ENCODE measurements around the gene EIPR1.

- TF ChIP-seq EZH2 (IDR thresholded peaks at IDR 0.05): no peak
- no peak for TF ChIP-seq POLR2AphosphoS5 (IDR thresholded peaks at IDR 0.05; ENCODE audit: borderline replicate concordance, low read depth, low read length)
- no peak for TF ChIP-seq FOXP2 (optimal IDR thresholded peaks at IDR 0.05; ENCODE audit: control extremely low read depth, extremely low read length, insufficient read depth)
These were observed 56.6 kb downstream of the EIPR1 start for GRCh38 chr2:3320910-3321605.

Measured in SK-N-MC (cell line).